Kidney (tissue), 14 donors: Measurements from ENCODE around the gene SLC29A1. TPM values are rescaled to one million over a fixed set of nuclear protein-coding genes. Genes with fewer than 3 reads are reported as not detected.

Experiments used
- DNase-seq, 5 donors: peaks; one replicate each; pipeline ENCODE4 v3.0.0-alpha.2; 2013 to 2020
- FAIRE-seq: peaks from 2 replicates; lab custom pipeline; 2012; peaks lifted over from hg19 to GRCh38; lab: Jason Lieb, UNC
- H3K27ac ChIP-seq, 2 donors: one replicate each; pipeline ENCODE4 v1.7.0; 2013; ENCODE audit warnings: low read depth in 2 of 2, low read length in 2 of 2, inconsistent platforms in 1 of 2
- H3K27me3 ChIP-seq: one replicate; pipeline ENCODE4 v1.7.1; 2013; ENCODE audit warnings: low read length, inconsistent platforms; ENCODE audit not compliant: control insufficient read depth, insufficient read depth
- H3K36me3 ChIP-seq, 3 donors: one replicate each; pipeline versions ENCODE4 v1.7.0 to v1.7.1; 2013; ENCODE audit warnings: low read length in 3 of 3, control low read depth in 1 of 3, inconsistent platforms in 1 of 3; ENCODE audit not compliant: insufficient read depth in 3 of 3, control insufficient read depth in 2 of 3
- H3K4me1 ChIP-seq, 3 donors: one replicate each; pipeline versions ENCODE4 v1.7.0 to v1.7.1; 2013; ENCODE audit warnings: low read length in 3 of 3, inconsistent platforms in 1 of 3, low read depth in 1 of 3; ENCODE audit not compliant: control insufficient read depth in 2 of 3, insufficient read depth in 2 of 3
- H3K4me3 ChIP-seq, 3 donors: one replicate each; pipeline versions ENCODE4 v1.7.0 to v1.8.1; 2013; ENCODE audit warnings: low read length in 3 of 3, control low read depth in 1 of 3, inconsistent platforms in 1 of 3
- H3K9ac ChIP-seq, 3 donors: one replicate each; pipeline versions ENCODE4 v1.7.0 to v1.7.1; 2013; ENCODE audit warnings: low read length in 3 of 3, control low read depth in 1 of 3, inconsistent platforms in 1 of 3
- H3K9me3 ChIP-seq, 3 donors: one replicate each; pipeline versions ENCODE4 v1.7.0 to v1.7.1; 2013; ENCODE audit warnings: low read length in 3 of 3, control low read depth in 1 of 3, inconsistent platforms in 1 of 3; ENCODE audit not compliant: control insufficient read depth in 2 of 3, insufficient read depth in 1 of 3
- intact Hi-C: fragments of 100-400 bp; cut with DNase I; formaldehyde crosslinking; loops from one replicate; pipeline ENCODE4 v1.11.1; 2022
- polyA plus RNA-seq: library from polyadenylated mRNA; stranded (reverse); fragments of 350-450 nt; fragmentation: Illumina TruSeq; extraction: RNeasy Lipid Tissue Mini Kit (QIAGEN cat#74804); gene quantifications from one replicate; pipeline ENCODE4 v1.2.3, GENCODE V29; 2014; ENCODE audit warnings: low read depth, low replicate concordance; ENCODE audit not compliant: insufficient read depth
- total RNA-seq: library from RNA; stranded (reverse); fragmentation: NEBNext Ultra II Directional; extraction: Animal tissue kit (Norgen Biotek cat#: 25700); gene quantifications from one replicate; pipeline ENCODE4 v1.2.1, GENCODE V29; 2021
- TF ChIP-seq, protein P1 (sequence below): IDR thresholded peaks from 3 replicates; pipeline ENCODE4 v1.5.1; 2012; ENCODE audit warnings: mild to moderate bottlenecking, moderate library complexity, borderline replicate concordance; ENCODE audit not compliant: insufficient read depth; ENCODE audit errors: extremely low read depth
- donor health status: control.
- donor health status: control.
- donor health status: control.
- donor health status: control.
- donor health status: control.
- donor health status: DM: yes; HTN: yes; CAD: no.
- donor health status: Normal renal cell carcinoma (clear cell type).

Gene SLC29A1
- total and polyA plus RNA-seq, 2 donors from 2014 or later = 50.1 to 74.6 TPM

DNA sequence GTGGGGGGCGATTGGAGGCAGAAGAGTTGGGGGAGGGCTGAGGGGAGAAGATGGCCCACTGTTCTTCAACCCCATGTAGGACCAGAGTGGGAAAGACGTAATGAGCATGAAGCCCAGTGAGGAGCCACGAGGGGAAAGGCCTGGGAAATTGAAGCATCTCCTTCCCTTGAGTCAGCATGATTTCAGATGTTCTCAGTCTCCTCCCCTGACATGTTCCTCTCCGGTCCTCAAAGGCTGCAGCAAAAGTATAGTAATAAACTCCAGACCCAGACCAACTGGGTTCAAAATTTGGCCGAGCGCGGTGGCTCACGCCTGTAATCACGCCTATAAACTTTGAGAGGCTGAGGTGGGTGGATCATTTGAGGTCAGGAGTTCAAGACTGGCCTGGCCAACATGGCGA is 43.9 kb downstream of the SLC29A1 start:
- H3K27me3 ChIP-seq = peaks cover 12% of the 10 kb centered on the region
- H3K4me3 ChIP-seq = no peak overlapping the region
- no peak overlapping the region for H3K9ac ChIP-seq
- H3K4me1 ChIP-seq = peaks cover 2 to 25% (median 22%) of the 10 kb centered on the region in 3 donors
- FAIRE-seq (no peak), DNase-seq (no peak)
- H3K36me3 ChIP-seq = no peaks in the 10 kb centered on the region
- no peaks in the 10 kb centered on the region for H3K9me3 ChIP-seq
- H3K27ac ChIP-seq = no peak overlapping the region
- intact Hi-C loops = no loop called here
- TF ChIP-seq, protein P1, sequence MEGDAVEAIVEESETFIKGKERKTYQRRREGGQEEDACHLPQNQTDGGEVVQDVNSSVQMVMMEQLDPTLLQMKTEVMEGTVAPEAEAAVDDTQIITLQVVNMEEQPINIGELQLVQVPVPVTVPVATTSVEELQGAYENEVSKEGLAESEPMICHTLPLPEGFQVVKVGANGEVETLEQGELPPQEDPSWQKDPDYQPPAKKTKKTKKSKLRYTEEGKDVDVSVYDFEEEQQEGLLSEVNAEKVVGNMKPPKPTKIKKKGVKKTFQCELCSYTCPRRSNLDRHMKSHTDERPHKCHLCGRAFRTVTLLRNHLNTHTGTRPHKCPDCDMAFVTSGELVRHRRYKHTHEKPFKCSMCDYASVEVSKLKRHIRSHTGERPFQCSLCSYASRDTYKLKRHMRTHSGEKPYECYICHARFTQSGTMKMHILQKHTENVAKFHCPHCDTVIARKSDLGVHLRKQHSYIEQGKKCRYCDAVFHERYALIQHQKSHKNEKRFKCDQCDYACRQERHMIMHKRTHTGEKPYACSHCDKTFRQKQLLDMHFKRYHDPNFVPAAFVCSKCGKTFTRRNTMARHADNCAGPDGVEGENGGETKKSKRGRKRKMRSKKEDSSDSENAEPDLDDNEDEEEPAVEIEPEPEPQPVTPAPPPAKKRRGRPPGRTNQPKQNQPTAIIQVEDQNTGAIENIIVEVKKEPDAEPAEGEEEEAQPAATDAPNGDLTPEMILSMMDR = no peak

DNA sequence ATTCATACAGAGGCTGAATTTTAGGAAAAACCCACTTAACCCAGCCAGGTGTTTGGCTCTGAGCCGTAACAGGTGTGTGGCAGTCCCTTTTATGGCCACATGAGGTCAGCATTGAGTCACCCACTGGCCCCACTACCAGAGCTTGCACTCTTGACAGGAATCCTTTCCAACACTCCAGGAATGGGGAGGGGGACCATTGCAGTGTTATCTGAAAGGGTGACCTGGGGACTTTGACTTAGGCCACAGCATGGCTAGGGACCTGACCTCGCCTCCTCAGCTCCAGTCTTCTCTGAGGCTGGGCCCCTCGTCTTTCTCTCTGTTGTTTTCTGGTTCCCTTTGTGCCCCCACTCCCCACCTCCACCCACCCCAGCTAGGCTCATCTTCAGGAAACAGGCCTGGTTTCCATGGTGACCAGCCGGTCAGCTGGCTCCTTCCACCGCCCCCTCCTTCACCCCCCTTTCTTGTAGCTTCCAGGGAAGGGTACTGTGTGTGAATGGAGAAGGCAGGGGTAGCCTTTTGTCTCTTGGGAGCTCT is 44.8 kb downstream of the SLC29A1 start:
- TF ChIP-seq, protein P1 = peak; percentile 93
- H3K27ac ChIP-seq = no peak overlapping the region
- no peak for FAIRE-seq
- H3K4me1 ChIP-seq = peaks cover 2 to 16% (median 16%) of the 10 kb centered on the region in 3 donors
- no peaks in the 10 kb centered on the region for H3K36me3 ChIP-seq
- no peaks in the 10 kb centered on the region for H3K9me3 ChIP-seq
- peaks cover 12% of the 10 kb centered on the region for H3K27me3 ChIP-seq
- no peak overlapping the region for H3K4me3 ChIP-seq
- intact Hi-C loops = no loop called here
- no peak overlapping the region for H3K9ac ChIP-seq
- DNase-seq = peak in 4 of 5 donors; percentile 78 to 83 (median 79)

DNA sequence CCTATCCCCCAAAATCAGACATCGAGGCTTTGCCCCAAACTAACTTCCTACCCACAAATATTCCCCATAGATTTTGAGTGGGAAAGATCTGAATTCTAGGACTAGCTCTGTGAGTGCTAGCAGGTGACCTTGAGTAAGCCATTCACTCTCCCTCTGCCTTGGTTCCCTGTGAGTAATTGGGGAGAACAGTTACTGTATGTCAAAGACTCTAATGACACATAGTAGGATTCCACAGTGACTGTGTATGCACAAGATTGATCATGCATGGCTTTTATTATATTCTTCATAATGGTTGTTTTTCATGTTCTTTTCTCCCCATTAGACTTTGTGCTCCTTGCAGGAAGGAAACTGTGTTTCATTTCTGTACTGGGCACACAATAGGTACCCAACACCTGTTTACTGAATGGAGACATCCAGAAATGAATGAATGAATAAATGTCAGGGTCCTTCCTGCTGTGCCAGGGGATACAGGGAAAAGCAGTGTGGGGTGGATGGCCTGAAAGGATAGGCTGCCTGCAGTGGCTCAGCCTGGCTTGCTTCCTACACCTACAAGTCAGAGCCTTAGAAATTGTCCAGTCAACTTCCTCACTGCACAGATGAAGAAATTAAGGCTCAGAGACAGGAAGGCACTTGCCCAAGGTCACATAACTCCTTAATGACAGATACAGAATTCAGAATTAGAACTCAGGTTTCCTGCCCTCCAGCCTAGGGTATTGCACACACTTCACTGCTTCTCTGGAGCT is 46.0 kb downstream of the SLC29A1 start:
- peaks cover 12% of the 10 kb centered on the region for H3K27me3 ChIP-seq
- H3K9ac ChIP-seq = no peak overlapping the region

More for the DNA sequence above, 46.0 kb downstream of the SLC29A1 start:
- no peaks in the 10 kb centered on the region for H3K36me3 ChIP-seq
- TF ChIP-seq, protein P1 = no peak
- no peak overlapping the region for H3K4me3 ChIP-seq
- DNase-seq = no peak
- H3K4me1 ChIP-seq = peaks cover 0 to 8% (median 4%) of the 10 kb centered on the region in 3 donors
- no peaks in the 10 kb centered on the region for H3K9me3 ChIP-seq
- H3K27ac ChIP-seq = no peak overlapping the region
- no peak for FAIRE-seq
- intact Hi-C loops = no loop called here
